GM03348 (cell line): Measurements from ENCODE around the gene SFXN4.
"Not testable (repeated sequence)": the region's sequence is repeated elsewhere in the genome, so short reads cannot be mapped to it uniquely, and the experiment has no call there.

Source experiments
- DNase-seq: peaks from one replicate; pipeline ENCODE4 v3.0.0; 2012; ENCODE audit warnings: low spot score

The SFXN4 gene

GRCh38 chr10:119143657-119144056 lies 21.9 kb downstream of the SFXN4 start:
- DNase-seq, result no peak

- DNase-seq, result no peak
Measured at GRCh38 chr10:119140603-119141245, 24.8 kb downstream of the SFXN4 start.

- DNase-seq, result peak; percentile 73
Measured at GRCh38 chr10:119139464-119140067, 25.9 kb downstream of the SFXN4 start.

DNA sequence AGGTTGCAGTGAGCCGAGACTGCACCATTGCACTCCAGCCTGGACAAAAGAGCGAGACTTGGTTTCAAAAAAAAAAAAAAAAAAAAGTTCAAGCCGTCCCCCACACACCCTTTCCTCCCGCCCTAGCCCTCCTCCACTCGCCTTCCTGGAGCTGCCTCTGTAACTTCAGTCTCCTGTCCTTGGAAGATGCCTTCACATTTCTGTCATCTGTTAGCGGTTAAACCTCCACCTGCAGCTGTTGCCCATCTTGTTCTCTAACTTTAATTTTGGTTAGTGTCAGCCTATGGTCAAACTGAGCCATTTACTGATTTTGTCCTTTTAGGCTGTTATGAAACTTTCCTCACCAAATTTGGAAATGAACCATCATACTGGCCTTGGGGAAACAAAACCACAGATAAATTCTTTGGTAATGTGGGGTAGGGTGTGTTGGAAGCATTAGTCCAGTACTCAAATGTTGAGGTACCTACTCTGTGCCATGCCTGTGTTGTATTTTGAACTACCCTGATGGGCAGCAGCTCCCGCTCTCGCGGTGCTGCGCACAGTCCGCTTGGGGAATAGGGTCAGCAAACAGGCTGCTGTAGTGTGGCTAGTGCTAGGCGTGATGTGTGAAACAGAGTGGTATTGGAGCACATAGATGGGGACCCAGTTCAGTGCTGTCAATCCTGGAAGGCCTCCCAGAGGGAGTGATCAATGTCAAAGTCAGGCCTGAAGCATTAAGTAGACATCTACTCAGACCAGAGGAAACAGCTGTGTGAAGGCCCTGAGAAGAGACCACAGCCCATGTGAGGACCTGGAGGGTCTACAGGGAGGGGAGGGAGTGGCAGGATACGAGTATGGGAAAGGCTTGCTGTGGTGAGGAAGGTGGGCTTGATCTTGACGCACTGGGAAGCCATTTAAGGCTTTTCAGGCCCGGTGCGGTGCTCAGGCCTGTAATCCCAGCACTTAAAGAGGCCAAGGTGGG lies 26.9 kb downstream of the SFXN4 start:
- no peak for DNase-seq

GRCh38 chr10:119137878-119138277 lies 27.6 kb downstream of the SFXN4 start:
- not testable (repeated sequence) for DNase-seq

DNA sequence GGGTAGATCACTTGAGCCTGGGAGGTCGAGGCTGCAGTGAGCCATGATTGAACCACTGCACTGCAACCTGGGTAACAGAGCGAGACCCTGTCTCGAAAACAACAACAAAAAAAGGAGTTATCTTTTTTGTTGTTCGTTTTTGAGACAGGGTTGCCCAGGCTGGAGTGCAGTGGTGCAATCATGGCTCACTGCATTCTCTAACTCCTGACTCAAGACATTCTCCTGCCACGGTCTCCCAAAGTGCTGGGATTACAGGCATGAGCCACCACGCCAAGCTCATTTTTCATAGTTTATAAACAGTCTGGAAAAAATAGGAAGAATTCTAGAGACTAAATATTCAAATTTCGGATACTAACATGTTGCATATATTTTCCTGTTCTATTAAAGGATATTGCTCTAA lies 29.4 kb downstream of the SFXN4 start:
- no peak for DNase-seq

DNA sequence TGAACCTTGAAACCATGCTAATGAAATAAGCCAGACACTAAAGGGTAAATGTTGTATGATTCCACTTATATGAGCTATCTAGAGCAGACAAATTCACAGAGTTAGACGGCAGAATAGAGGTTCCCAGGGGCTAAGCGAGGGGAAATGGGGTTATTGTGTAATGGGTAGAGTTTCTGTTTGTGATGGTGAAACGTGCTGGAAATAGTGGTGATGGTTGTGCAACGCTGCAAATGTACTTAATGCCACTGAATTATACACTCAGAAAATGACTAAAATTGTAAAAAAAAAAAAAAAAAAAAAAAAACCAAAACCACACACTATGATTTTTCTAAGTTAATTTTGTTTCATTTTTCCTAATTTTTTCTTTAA lies 30.0 kb downstream of the SFXN4 start:
- DNase-seq, result no peak

GRCh38 chr10:119133949-119134348 lies 31.6 kb downstream of the SFXN4 start:
- DNase-seq, result no peak

- DNase-seq, result no peak
Measured at GRCh38 chr10:119132521-119133345, 32.8 kb downstream of the SFXN4 start.

DNA sequence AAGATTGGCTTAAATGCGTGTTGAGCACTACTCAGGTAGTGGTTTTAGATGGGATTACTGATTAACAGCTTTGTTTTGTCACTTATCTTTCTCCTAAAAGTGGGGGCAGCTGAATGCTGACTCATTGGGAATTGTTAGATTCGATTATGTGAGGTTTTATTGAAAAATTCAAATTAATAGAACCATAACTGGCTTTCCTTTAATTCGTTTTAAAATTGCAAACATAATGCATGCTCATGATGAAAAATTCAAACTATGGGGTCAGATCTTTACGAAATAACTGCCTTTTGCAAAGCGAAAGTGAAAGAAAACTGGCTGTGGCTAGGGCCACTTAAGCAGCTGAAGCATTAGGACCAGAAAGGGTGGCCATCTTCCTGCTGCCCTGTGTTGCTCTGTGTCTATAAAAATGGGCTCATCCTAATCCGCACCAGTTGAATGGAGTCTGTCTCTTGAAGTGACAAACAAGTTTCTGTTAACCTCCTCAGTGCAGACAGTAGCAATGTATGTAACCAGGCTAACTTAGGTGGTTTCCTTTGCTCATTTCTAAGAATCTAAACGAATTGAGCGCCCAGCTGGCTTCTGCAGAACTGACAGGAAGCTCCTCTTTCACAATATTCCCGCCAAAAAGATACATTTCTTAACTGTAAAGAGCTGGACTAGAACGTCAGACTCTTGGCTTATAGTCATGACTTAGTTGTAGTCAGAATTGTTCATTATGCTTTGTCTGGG lies 33.8 kb downstream of the SFXN4 start:
- no peak for DNase-seq

DNA sequence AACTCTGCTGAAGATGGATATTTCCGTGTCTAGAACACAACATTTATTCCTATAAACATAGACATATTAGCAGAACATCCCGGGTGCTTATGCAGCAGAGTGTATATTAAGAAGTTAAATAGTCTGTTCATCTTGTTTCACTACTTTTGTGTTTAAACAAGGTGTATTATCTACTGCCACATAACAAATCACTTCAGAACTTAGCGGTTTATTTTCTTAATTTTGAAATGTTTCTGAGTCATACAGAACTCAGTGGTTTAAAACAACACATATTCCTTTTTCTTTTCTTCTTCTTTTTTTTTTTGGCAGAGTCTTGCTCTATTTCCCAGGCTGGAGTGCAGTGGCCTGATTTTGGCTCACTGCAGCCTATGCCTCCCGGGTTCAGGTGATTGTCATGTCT lies 35.8 kb downstream of the SFXN4 start:
- DNase-seq, result no peak

- DNase-seq, result no peak
Measured at GRCh38 chr10:119125942-119126341, 39.6 kb downstream of the SFXN4 start.

DNA sequence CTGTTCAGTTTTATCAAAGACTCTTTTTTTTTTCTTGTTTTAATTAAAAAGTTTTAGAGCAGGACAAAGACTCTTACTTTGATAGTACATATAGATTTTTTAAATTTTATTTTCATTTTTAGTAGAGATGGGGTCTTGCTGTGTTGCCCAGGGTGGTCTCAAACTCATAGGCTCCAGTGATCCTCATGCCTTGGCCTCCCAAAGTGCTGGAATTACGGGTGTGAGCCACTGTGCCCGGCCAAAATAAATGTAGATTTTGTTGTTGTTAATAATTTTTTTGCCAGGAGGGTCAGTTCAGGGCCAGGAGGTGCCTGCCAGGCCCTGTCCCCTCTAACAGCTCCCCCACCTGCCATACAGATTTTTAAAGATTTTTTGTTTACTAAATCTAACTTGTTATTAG lies 44.6 kb downstream of the SFXN4 start:
- DNase-seq, result no peak

GRCh38 chr10:119120413-119120867 lies 45.1 kb downstream of the SFXN4 start:
- no peak for DNase-seq

GRCh38 chr10:119119400-119119799 lies 46.1 kb downstream of the SFXN4 start:
- no peak for DNase-seq

GRCh38 chr10:119118231-119118630 lies 47.3 kb downstream of the SFXN4 start:
- no peak for DNase-seq

GRCh38 chr10:119116326-119116951 lies 49.1 kb downstream of the SFXN4 start:
- DNase-seq, result no peak

DNA sequence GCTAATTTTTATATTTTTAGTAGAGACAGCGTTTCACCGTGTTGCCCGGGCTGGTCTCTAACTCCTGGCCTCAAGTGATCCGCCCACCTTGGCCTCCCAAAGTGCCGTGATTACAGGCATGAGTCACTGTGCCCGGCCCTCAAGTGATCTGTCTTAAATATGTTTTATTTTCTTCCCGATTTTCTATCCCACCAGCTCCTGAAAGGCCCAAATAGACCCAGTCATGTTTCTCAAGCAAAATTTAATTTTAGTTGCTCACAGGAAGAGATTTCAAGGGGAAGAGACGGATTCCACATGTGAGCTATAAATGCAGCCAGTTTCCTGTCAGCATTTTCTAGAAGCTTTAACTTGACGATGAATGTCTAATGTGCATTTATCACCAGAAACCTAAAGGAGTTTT lies 49.6 kb downstream of the SFXN4 start:
- DNase-seq, result no peak

DNA sequence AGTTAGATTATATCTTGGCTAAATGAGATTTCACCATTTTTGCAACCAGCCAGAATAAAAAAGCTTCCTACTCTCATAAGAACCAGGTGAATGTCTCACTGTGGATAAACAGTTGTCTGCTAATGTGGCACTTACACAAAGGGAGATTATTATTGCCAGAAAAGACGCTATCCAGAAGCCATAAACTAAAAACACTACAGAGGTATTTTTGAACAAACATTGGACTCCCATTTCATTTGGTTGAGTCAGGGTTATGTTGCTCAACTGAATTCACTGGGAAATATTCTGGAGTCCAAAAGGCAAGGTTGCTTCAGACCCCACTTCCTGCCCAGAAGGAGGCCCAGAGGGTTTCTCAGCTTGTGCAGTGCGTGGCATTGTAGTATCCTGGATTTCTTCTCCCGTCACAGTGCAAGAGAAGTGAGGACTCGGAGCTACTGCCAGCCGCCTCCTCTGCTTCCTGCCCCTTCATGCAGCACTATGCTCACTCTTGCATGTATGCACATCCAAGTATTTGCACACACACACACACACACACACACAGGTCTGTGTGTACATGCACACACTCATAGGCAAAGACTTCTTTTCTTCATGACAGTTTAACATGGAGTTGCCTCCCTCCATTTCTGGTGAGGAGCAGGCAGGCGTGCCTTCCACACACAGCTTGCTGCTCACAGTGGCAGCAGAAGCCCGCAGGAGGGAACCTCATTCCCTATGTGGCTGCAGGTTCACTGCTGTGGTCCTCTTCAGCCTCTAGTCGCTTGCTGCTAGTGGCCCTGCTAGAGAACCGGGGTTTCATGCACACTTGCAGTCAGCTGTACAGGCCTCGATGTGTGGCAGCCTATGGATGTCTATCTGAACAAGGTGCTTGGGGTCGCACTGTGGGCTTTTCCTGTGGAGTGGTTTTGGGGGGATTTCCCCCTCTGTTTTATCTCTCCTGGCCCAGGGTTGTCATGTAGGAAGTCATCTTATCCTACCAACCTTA lies 51.5 kb downstream of the SFXN4 start:
- peak; percentile 89 for DNase-seq

DNA sequence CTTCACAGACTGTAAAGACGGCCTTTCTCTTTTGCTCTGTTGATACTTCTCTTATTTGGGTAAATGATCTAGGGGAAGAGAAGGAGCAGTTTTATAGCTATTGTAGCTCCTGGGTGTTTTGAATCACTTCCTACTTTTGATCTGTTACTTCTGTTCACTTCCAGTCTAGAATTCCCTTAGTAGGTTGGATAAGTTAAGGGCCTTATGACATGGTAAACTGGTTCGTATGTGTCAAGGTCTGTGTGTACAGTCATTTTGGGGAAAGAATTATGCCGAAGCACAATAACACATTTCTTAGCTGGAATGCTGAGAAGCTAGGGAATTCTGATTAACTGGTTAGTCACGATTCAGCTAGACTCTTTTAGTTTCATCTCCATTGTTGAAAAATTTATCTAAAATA lies 53.5 kb downstream of the SFXN4 start:
- peak; percentile 61 for DNase-seq
